GM19023 (cell line): ENCODE measurements around the gene ACR.
"Not testable (repeated sequence)": the region's sequence is repeated elsewhere in the genome, so short reads cannot be mapped to it uniquely, and the experiment has no call there.

Source experiments
- ATAC-seq: cut with Tn5 transposase; IDR thresholded peaks from one replicate; pipeline ENCODE4 v1.9.1; 2021; ENCODE audit warnings: mild to moderate bottlenecking, moderate library complexity; ENCODE audit not compliant: unreplicated experiment

The ACR gene

GRCh38 chr22:50730941-50731661, 6.9 kb upstream of the ACR start:
- ATAC-seq, result no peak

DNA sequence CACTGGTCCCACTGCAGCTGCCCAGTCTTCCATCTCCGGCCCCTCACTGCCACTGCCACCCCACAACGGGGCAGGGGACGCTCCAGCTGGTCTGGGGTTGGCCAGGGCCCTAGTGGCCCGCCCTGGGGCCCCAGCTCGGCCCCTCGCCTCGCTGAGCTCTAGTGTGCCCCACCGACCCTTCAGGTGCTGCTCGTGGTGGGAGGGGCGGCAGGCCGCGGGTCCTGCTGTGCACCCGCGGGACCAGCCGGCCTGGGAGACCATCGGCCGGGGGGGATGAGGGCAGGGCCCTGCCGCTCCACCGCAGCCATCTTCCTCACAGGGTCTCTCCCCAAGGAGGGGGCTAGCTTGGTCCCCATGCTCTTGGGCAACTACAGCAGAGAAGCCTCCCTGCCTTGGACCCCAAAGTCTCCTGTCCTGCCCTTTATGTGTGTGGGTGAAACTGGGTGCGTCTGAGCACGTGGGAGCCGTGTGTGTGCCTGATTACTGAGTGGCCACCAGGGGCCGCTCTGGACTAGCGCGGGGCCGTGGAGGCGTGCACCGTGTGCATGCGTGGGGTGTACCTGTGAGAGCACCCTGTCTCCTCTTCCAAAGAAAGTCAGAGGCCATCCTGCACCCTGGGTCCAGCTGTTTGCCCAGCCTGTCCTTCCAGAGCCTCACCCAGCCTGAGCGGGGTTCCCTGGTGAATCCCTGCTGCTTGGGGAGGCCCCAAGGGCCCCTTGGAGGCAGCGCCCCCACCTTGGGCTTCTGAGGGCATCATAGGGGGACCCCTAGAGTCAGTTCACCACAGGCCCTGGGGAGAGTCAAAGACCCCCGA, 6.0 kb upstream of the ACR start:
- no peak for ATAC-seq

- ATAC-seq, result no peak
Measured at GRCh38 chr22:50732681-50733080, 5.3 kb upstream of the ACR start.

- ATAC-seq, result no peak
Measured at GRCh38 chr22:50733521-50734342, 4.3 kb upstream of the ACR start.

DNA sequence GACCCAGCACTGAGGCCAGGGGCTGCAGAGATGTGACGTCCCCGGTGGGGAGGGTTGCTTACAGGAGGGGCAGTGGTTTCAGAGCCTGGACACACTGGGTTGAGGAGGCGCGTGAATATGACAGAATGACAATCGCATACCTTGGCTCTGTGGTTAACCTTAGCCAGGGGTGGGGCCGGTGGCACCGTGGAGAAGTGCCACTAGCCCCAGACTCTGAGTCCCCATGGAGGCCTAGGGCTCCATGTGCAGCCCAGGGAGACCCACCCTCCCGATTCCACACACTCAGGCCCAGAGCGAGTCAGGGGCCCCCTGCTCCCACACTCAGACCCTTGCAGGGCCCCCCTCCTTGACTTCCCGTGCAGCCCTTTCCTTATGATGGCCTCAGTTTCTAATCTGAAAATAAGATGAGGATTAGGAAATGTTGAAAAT, 3.6 kb upstream of the ACR start:
- no peak for ATAC-seq

GRCh38 chr22:50734986-50735738, 2.8 kb upstream of the ACR start:
- ATAC-seq, result no peak

DNA sequence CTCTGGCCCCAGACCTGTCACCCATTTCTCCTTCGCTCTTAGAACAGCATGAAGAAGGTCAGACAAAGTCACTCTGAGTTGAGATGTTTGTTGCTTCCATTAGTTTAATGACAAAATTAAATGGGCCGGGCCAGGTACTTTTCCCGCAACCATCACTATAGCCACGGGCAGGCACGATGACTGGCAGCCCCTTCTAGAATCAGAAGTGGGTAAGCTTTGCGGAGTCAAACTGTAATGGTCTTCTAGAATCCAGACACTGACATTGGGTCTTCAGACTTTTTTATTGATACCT, 2.3 kb upstream of the ACR start:
- no peak for ATAC-seq

DNA sequence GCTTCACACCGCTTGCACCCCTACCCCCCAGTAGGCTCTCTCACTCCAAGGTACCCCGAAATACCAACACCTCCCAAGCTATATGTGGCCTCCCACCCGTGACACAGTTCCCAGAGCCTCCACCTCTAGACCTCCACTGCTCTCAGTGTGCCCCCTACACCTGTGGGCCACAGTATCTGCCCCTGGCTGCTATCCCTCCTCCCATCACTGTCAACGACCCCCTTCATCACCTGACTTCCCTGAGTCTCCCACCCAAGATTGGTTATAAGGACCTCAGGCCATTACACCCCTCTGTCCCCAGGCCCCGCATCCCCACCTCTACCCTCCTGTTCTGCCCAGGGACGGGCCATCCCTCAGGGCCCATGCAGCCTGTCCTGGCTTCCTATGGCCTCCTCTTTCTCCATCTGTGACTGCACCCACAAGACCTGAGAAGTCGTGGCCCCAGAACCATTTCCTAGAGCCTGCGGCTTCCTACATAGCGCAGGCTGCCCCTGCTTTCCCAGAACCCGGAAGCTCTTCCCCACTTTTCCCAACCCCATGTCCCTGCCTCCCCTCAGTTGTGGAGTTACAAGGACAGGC, 734 bp downstream of the ACR start:
- ATAC-seq, result no peak

DNA sequence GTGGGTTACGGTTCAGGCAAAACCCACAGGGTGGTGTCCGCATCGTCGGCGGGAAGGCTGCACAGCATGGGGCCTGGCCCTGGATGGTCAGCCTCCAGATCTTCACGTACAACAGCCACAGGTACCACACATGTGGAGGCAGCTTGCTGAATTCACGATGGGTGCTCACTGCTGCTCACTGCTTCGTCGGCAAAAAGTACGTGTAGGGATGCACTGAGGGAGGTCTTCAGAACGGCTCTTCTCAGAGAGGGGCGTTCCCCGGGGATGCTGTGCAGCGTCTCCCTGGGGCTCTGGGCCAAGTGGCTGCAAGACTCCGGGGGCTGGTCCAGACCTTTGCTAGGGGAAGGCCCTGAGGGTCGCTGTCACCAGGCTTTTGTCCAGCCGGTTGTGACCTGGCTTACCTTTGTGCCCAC, 1.3 kb downstream of the ACR start:
- no peak for ATAC-seq

DNA sequence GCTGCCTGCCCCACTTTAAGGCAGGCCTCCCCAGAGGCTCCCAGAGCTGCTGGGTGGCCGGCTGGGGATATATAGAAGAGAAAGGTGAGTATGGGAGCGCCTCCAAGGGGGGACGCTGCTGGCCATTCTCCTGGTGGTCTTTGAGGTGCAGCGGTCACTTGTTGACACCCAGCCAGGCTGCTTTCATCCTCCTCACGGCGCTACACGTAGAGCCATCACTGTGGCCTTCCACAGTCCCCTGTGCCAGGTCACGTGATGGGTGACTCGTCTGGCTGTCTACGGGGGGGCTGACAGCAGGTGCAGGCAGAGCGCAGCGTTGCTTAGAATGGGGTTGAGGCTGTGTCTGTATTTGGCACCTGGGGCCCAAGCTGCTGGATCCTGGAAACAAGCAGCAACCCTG, 1.9 kb downstream of the ACR start:
- no peak for ATAC-seq

DNA sequence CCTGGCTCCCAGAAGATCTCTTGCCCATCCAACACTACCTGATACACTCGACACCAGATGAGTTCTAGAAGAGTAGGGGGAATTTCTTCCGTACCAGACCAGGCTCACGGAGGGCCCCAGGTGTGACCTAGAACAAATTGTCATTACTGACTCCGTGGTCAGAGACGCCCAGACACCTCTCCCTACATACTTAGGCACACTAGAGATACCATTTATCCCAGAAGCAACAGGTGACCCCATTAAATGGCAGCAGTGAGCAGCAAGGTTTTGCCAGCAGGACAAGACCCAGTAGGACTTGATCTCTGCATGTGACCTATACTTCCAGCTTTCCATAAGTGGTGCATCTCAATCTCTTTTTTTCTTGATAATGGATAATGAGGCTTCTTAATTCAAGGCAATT, 2.7 kb downstream of the ACR start:
- ATAC-seq, result not testable (repeated sequence)

- ATAC-seq, result not testable (repeated sequence)
Measured at GRCh38 chr22:50744424-50744823, 6.4 kb downstream of the ACR start.

GRCh38 chr22:50747521-50747920, 9.5 kb downstream of the ACR start:
- not testable (repeated sequence) for ATAC-seq

GRCh38 chr22:50748630-50749029, 10.6 kb downstream of the ACR start:
- not testable (repeated sequence) for ATAC-seq

DNA sequence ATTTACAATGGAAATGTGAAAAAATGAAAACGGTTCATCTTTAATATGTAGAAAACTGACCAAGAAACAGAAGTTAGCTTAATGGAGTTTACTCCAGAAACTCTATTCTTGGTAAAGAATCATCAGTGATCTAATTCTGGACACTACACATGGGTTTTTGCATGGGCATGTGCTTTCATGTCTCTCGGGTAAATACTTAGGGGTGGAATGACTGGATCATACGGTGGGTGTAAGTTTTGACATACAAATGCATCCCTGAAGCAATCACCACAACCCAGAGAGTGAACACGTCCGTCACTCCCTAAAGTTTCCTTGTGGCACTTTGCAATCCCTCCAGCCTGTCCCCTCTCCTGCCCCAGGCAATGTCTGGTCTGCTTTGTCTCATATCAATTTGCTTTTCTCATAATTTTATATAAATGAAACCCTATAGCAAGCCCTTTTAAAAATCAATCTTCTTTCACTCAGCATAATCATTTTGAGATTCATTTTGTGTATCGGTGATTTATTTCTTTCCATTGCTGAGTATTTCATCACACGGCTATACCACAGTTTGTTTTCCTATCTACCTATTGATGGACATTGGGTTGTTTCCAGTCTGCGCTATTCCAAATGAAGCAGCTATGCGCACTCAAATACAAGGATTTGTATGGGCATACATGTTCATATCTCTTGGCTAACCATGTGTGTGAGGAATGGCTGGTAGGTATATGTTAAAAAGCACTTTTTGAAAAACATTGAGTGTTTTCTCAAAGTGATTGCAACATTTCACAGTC, 11.5 kb downstream of the ACR start:
- ATAC-seq, result not testable (repeated sequence)

DNA sequence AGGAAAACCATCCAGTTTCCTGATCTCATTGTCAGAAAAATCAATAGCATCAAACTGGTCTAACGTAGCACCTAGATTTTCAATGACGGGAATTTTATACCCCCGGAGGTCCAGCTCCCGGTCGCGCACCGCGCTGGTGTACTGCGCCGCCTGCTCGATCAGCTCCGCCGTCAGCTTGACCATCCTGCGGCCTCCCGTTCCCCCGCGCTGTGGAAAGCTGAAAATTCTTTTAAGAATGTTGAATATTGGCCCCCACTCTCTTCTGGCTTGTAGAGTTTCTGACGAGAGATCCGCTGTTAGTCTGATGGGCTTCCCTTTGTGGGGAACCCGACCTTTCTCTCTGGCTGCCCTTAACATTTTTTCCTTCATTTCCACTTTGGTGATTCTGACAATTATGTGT, 17.2 kb downstream of the ACR start:
- not testable (repeated sequence) for ATAC-seq

DNA sequence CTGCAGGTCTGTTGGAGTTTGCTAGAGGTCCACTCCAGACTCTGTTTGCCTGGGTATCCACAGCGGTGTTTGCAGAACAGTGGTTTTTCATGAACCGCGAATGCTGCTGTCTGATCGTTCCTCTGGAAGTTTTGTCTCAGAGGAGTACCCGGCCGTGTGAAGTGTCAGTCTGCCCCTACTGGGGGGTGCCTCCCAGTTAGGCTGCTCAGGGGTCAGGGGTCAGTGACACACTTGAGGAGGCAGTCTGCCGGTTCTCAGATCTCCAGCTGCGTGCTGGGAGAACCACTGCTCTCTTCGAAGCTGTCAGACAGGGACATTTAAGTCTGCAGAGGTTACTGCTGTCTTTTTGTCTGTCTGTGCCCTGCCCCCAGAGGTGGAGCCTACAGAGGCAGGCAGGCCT, 18.4 kb downstream of the ACR start:
- ATAC-seq, result not testable (repeated sequence)

GRCh38 chr22:50756949-50757491, 19.0 kb downstream of the ACR start:
- ATAC-seq, result not testable (repeated sequence)

- not testable (repeated sequence) for ATAC-seq
Measured at GRCh38 chr22:50759597-50760341, 21.8 kb downstream of the ACR start.
